ENCODE results near the gene RNF31. TPM values are rescaled to one million over a fixed set of nuclear protein-coding genes. Genes with fewer than 3 reads are reported as not detected.
"Not testable (repeated sequence)": the region's sequence is repeated elsewhere in the genome, so short reads cannot be mapped to it uniquely, and the experiment has no call there.

RNF31 gene
- polyA plus RNA-seq, 3 donors, result 36.9 to 49.6 (median 39.3) TPM

DNA sequence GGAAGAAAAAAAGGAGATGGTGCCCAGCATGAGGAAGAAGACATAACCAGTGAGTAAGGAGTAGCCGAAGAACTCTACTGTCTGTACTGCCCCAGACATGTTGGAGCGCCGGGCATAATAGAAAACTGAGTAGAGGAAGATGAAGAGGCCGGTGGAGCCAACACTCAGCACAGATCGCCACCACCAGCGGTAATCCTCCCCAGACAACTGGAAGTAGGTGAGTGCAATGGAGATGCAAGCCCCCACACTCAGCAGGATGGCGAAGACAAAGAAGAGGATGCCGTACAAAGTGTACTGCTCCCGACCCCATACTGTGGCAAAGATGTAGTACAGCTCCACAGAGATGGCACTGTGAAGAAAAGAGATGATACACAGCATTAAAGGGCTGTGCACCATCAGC is 42.2 kb downstream of the RNF31 start:
- no peak overlapping the region for H3K27ac ChIP-seq (ENCODE audit: low read depth, low read length)
- 94 to 96% (median 94%) methylated on average over 9 of the region's 9 CpGs for WGBS, 3 donors

DNA sequence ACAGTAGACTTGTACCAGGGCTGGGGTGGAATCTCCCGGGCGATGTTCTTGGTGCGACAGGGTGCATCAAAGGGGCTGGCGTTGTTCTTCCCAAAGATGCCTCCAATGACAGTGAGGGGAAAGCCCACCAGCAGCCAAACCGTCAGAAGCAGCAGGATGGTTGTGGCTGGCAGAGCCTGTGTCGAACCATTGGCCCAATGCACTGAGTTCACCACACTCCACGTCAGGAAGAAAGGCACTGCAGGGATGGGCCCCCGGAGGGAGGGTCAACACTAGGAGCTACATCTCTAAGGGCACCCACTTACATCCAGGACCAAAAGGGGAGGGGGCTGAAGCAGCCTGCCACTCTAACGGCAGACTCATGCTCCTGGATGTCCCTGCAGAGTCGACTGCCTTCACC is 43.1 kb downstream of the RNF31 start:
- no peak overlapping the region for H3K27ac ChIP-seq (ENCODE audit: low read depth, low read length)
- 89 to 91% (median 89%) methylated on average over 10 of the region's 10 CpGs for whole genome bisulfite sequencing, 3 donors

DNA sequence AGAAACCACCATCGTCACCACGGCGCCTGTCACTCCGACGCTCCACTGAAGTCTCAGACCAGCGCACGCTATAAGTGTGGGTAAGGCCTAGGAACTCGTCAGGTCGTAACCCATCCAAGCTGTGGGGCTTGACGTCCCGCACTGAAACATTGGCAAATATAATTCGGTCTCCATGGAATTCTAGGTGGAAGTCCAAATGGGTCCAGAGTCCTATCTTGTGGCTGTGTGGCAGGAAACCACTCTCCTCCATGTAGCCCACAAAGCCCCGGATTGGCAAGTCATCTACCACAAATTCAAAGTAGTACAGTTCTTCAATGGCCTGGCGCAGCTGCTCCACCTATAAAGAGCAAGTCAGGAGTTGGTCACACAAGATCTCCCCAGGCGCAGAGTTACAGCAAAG is 45.6 kb downstream of the RNF31 start:
- 92 to 95% (median 93%) methylated on average over 15 of the region's 15 CpGs for WGBS, 3 donors
- H3K27ac ChIP-seq (ENCODE audit: low read depth, low read length), result no peak overlapping the region

DNA sequence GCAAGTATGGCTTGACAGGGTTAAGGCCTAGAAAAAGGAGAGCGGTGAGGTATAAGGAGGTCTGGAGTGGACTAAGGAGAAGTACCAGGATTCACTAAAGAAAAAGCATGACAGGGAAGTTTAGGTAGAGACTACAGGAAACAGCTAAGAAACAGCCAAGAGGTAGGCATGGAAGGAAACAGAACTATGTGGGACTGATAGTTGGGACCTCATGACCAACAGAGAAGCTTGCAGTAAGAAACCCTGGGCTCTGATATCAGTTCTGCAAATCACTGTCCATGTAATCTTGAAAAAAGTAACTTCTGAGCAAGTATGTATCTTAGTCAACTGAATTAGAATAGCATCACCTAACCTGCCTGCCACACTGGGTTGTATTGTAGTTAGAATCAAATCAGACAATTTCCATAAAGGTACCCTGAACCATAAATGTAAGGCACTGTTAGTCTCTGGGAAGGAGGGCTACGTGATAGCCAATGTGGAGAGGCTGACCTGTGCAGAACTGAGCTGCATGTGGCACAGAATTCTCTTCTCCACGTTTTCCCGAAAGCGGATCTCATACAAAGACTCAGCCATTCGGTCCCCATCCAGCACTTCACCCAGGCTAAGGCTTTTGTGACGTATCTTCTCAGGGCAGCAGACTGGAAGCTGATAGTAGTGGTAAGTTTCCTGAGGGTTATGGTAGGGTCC is 47.0 kb downstream of the RNF31 start:
- 61 to 87% (median 81%) methylated on average over 7 of the region's 7 CpGs for WGBS, 3 donors
- H3K27ac ChIP-seq (ENCODE audit: low read depth, low read length), result peak overlapping the region; percentile 42

DNA sequence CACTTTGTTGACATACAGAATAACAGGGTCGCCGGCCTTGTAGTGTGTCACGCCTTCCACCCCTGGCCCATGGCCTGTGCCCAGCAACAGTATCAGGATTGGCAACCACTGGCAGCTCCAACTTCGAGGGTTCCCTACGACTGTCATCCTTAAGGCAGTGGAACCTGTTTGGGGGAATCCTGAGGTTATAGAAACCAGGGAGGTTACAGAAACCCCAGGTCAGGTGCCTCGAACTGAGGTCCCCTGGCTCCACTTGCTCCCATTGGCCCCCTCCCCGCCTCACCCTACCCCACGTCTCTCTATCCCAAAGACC is 47.5 kb downstream of the RNF31 start:
- peak overlapping the region; percentile 95 for H3K27ac ChIP-seq (ENCODE audit: low read depth, low read length)
- WGBS, 3 donors, result 24 to 59% (median 55%) methylated on average over 8 of the region's 8 CpGs

DNA sequence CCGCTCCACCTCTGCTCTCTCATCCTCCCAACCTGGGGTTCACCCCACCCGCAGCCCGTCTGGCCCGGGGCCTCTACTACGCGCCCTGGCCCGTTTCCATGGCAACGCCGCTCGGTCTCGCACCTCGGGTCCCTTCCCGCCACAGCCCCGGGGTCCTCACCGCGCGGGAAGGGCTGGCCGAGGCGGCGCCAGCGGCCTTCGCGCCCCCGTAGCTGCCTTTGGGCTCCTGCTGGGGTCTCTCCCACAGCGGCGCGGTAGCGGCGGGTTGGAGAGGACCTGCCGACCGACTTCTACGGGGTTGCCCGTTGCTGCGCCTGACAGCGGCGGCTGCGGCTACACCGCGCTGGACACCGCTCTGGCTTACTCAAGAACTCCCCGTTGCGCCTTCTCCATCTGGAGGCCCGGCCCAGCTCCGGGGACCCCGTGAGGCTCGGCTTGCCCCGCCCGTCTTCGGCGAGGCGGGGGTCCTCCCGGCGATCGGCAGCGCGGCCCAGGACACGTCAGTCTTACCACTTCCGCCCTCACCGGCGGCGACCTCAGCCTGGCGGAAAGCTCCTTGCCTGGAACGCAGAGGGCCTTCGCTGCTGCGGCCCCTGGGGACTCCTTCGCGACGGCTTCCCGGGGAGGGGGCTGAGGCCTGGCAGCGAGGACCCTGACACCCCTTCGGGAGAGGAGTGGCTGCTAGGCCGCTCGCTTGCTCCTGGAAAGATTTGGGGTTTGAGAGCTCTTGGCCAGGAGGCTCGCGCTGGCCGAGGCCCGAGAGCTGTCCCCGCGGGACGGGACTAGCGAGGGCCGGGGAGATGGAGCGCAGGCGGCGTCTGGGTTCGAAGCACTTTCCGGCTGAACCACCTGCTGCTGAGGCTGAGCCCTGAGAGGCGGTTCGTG is 48.1 kb downstream of the RNF31 start, which contains the start of gene TM9SF1:
TSS of gene TM9SF1 (minus strand) at position 256 of the 885 bp plus-strand sequence. CDS start 422 bp downstream, outside the sequence.
- WGBS, 3 donors, result 0 to 1% (median 1%) methylated on average over 73 to 89 of the region's 89 CpGs
- peak within 1 kb of the TSS; percentile 95 for H3K27ac ChIP-seq (ENCODE audit: low read depth, low read length)

DNA sequence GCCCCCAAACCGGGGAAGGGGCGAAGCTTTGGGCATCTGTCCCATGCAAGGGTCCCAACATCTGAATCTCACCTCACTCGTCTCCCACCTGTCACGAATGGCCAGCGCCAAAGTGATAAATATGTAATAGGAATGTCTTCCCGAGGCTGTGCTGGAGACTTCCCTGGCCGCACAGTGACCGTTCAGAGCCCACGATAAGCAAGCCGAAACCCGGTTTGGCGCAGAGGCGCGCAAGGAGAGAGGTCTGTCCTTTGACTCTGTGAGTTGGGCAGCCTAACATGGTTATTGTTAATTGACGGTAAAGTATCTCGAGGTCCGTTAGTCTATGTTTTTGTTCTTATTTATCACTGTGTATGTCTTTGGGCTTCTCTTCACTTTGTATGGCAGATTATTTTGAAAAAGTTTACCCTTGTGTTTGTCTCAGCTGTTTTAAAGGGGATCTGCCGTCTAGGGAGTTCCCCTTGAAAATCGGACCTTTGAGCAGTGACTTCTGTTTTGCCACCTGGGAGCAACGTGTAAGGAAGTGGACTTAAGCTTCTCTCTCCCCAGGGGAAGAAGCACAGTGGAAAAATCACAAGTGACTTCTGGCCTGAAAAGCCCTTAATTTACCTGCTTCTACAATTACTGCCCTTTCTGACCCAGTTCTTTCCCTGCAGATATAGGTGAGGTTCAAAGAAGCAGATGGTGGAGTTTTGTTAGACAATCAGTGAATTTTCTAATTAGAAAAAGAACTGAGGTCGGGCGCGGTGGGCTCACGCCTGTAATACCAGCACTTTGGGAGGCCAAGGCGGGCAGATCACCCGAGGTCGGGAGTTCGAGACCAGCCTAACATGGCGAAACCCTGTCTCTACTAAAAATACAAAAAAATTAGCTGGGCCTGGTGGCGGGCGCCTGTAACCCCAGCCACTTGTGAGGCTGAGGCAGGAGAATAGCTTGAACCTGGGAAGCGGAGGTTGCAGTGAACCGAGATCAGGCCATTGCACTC is 49.1 kb downstream of the RNF31 start:
- peak overlapping the region; percentile 95 for H3K27ac ChIP-seq (ENCODE audit: low read depth, low read length)
- WGBS, 3 donors, result 22 to 35% (median 34%) methylated on average over 33 of the region's 33 CpGs

DNA sequence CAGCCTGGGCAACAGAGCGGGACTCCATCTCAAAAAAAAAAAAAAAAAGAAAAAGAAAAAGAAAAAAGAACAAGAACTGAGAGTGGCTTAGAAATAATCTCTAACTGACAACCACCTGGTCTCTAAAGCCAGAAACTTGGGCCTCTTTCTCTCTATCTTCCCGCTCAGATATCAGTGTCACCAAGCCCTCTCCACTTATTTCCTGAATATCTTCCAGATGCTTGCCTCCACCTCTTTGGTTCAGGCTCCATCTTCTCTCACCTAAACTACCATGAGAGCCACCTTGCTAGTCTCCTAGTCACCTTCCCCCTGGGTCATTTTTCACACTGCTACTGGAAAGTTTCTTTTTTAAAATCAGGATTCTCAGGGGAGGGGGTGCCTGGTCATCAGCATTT is 49.8 kb downstream of the RNF31 start:
- H3K27ac ChIP-seq (ENCODE audit: low read depth, low read length), result no peak overlapping the region
- WGBS, 3 donors, result 66 to 100% (median 88%) methylated on average over 2 of the region's 2 CpGs

DNA sequence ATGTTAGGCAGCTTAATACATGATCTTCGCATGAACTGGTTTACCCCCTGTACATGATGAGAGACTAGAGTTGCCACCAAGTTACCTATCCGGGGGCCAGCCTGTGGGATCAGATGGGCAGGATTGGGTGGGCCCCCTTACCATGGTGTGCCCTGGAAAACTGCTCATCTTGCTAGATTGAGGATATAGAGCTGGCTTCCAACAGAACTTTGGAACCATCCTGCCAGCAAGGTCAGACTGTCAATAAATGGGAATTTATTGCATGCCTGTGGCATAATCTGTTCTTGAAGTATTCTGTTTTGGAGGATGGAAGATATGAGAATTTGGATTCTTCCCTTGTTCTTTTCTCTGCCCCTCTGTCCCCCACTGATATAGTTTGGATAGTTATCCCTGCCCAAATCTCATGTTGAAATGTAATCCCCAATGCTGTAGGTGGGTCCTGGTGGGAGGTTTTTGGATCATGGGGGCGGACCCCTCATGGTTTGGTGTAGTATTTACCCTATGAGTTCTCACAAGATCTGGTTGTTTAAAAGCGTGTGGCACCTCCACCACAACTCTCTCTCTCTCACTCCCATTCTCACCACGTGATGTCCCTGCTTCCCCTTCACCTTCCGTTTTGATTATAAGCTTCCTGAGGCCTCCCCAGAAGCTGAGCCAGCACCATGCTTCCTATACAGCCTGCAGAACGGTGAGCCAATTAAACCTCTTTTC is 51.7 kb downstream of the RNF31 start:
- H3K27ac ChIP-seq (ENCODE audit: low read depth, low read length), result no peak overlapping the region
- WGBS, 3 donors, result 78 to 83% (median 82%) methylated on average over 7 of the region's 7 CpGs

DNA sequence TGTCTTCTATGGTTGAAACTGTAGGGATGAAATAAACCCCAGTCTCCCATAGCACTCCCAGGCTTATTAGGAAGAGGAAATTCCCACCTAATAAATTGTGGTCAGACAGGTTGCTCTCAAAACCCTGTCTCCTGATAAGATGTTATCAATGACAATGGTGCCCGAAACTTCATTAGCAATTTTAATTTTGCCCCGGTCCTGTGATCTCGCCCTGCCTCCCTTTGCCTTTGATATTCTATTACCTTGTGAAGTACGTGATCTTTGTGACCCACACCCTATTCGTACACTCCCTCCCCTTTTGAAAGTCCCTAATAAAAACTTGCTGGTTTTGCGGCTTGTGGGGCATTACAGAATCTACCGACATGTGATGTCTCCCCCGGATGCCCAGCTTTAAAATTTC is 55.2 kb downstream of the RNF31 start:
- WGBS, 3 donors, result 86 to 94% (median 90%) methylated on average over 8 of the region's 8 CpGs
- H3K27ac ChIP-seq (ENCODE audit: low read depth, low read length), result not testable (repeated sequence)

DNA sequence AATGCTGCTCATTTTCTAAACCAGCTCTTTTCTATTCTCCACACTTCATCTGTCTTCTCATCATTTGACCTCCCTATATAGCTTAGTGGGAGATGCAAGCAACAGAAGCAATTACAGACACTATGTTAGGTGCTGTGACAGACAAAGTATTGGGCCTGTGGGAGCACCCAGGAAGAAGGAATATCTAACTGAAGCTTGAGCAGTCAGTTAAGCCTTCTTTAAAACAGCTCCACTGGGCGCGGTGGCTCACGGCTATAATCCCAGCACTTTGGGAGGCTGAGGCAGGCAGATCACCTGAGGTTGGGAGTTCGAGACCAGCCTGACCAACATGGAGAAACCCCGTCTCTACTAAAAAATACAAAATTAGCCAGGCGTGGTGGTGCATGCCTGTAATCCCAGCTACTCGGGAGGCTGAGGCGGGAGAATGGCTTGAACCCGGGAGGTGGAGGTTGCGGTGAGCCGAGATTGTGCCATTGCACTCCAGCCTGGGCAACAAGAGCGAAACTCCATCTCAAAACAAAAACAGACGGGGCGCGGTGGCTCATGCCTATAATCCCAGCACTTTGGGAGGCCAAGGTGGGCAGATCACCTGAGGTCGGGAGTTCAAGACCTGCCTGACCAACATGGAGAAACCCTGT is 56.1 kb downstream of the RNF31 start:
- not testable (repeated sequence) for H3K27ac ChIP-seq (ENCODE audit: low read depth, low read length)
- WGBS, 3 donors, result 92 to 100% (median 98%) methylated on average over 14 to 16 of the region's 16 CpGs

DNA sequence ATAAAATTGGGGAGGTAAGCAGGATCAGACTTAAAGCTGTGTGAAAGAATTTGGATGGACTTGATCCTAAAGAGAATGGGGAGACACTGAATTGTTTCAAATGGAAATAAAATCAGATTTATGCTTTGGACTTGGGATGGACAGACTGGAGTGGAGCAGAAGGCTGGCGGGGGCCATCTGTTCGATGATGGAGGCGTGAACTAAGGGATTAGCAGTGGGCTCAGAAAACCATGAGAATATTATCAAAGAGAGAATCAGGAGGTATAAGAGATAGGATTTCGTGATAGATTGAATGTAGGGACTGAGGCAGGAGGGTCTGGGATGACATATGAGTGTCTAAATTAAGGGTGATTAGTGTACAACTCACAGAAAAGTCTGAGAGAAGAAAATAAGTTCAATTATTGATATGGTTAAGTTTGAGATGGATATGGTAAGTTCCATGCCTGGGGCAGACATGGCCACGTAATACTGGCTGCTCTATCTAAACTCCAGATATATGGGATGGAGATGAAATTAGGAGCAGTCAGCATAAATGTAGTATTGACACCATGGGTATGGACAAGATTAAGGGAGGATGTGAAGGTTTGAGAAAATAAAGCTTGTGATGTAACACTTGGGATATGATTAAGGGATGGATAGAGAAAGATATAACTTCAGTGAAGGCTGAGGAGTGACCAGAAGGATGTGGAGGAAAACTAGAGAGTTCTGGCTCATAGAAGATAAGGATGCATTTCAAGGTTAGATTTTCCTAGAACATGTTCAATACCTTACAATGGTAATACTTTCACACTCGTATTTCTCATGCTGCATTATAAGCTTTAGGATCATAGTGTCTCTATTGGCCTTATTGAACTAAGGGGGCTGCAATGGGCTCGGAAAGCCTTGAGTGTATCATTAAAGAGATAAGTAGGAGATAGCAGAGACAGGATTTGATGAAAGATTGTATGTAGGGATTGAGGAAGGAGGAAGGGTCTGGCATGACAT is 57.2 kb downstream of the RNF31 start:
- no peak overlapping the region for H3K27ac ChIP-seq (ENCODE audit: low read depth, low read length)
- 89 to 95% (median 95%) methylated on average over 7 of the region's 7 CpGs for WGBS, 3 donors

DNA sequence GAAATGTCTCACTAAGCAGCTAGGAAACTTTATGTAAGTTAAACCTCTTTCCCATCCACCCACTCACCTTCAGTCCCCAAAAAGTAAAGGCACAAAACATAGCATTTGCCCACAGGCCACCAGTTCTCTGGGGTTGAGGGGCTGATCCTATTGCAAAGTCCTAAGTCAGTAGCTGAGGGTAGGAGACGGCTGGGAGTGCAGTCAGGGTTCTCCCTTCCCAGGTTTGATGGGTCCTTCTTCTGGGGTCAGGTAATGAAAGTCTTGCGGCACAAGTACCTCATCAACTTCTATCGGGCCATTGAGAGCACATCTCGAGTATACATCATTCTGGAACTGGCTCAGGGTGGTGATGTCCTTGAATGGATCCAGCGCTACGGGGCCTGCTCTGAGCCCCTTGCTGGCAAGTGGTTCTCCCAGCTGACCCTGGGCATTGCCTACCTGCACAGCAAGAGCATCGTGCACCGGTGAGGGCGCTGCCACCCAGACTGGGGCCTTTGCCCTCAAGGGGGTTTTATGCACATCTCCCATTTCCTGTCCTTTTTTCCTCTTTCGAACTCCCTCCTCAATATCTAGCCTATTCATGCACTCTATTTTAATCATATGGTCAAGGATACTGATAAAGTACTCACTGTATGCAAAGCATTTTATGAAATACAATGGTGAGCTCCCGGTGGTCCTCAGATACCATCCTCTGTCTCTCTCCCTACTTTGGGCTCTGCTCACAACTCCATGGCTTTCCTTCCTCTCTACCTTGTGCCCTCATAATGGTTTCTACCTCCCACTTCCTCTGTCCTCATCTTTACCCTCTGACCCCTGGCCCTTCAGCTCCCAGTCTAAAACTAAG is 59.2 kb downstream of the RNF31 start:
- no peak overlapping the region for H3K27ac ChIP-seq (ENCODE audit: low read depth, low read length)
- whole genome bisulfite sequencing, 3 donors, result 91 to 98% (median 94%) methylated on average over 11 of the region's 11 CpGs

DNA sequence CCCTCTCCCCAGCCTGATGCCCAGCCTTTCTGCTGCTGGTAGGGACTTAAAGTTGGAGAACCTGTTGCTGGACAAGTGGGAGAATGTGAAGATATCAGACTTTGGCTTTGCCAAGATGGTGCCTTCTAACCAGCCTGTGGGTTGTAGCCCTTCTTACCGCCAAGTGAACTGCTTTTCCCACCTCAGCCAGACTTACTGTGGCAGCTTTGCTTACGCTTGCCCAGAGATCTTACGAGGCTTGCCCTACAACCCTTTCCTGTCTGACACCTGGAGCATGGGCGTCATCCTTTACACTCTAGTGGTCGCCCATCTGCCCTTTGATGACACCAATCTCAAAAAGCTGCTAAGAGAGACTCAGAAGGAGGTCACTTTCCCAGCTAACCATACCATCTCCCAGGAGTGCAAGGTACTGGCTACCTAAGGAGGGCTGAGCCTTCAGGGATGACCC is 59.8 kb downstream of the RNF31 start:
- no peak overlapping the region for H3K27ac ChIP-seq (ENCODE audit: low read depth, low read length)
- 94 to 97% (median 95%) methylated on average over 5 of the region's 5 CpGs for WGBS, 3 donors

DNA sequence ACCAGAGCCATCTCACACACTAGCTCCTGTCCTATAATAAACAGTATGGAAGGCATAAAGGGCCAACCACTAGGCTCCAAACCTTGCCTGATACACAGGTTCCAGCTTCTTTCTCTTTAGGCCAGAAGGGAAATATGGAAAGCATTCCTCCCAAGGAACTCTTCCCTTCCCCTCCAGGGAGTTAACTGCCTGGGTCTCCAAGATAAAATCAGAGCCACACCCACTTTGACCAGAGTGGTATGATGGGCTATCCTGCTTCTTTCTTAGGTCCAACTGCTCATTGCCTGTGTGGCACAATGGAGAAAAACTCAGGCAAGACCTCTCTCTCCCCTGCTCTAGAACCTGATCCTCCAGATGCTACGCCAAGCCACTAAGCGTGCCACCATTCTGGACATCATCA is 60.3 kb downstream of the RNF31 start:
- no peak overlapping the region for H3K27ac ChIP-seq (ENCODE audit: low read depth, low read length)
- WGBS, 3 donors, result 99 to 100% (median 100%) methylated on average over 2 of the region's 2 CpGs
